SU-DHL-6 (cell line): Measurements from ENCODE around the gene TRIP13.

Experiments used
- CTCF ChIP-seq: fragments of 200-600 bp; sonication (generic); IDR thresholded peaks from one replicate; pipeline ENCODE4 v1.5.1; 2017; ENCODE audit warnings: antibody characterized with exemption, mild to moderate bottlenecking, low read length, moderate library complexity; ENCODE audit not compliant: insufficient read depth, poor library complexity, severe bottlenecking
- EZH2phosphoT487 ChIP-seq: fragments of 200-600 bp; sonication (generic), shearing (Covaris generic); conservative IDR thresholded peaks from 2 replicates; pipeline ENCODE4 v1.6.1; 2018; ENCODE audit warnings: mild to moderate bottlenecking, antibody characterized with exemption, low read length, moderate library complexity, mixed read lengths

DNA sequence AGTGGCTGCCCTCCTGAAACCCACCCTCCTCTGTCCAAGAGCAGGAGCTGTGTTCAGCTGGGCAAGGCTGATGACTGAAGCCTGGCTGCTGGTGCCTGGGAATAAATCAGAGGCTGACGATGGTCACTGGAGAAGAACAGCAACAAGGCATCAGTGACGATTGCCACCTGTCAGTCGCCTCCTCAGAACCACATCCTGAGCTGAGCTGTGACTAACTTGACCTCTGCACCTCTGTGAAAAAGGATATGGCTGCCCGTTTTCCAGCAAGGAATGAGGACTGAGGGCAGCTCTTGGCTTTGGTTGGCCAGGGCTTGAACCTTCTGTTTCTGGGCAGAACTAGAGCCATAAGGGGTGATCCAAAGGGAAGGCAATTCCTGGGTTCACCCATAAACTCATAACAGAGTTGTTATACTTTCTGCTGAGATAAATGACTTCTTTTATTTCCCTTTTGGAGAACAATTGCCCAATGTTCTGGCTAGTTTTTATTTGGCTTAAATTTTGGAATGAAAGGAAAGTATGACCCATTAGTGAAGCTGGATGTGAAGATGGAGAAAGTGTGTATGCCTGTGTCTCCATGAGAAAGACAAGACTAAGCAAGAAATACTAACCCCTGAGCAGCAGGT is 40.1 kb downstream of the TRIP13 start:
- TF ChIP-seq CTCF, result no peak
- no peak for TF ChIP-seq EZH2phosphoT487
